IMR-90 (cell line): ENCODE measurements around the gene LRFN2.

Source experiments
- MAFK ChIP-seq: IDR thresholded peaks from 2 replicates; pipeline ENCODE4 v1.6.1; 2012; ENCODE audit warnings: low read depth, low read length, improper control_type of control experiment
- MXI1 ChIP-seq: IDR thresholded peaks from 2 replicates; pipeline ENCODE4 v1.6.1; 2012; ENCODE audit warnings: low read depth, mild to moderate bottlenecking, low read length, moderate library complexity, borderline replicate concordance
- NFE2L2 ChIP-seq: fragments of 150-350 bp; IDR thresholded peaks from 2 replicates; pipeline ENCODE4 v1.6.1; 2016; ENCODE audit warnings: low read depth, mild to moderate bottlenecking, low read length
- POLR2A ChIP-seq: IDR thresholded peaks from 2 replicates; pipeline ENCODE4 v1.6.1; 2012; ENCODE audit warnings: mild to moderate bottlenecking, low read depth, low read length
- RAD21 ChIP-seq: IDR thresholded peaks from 2 replicates; pipeline ENCODE4 v1.6.1; 2012; ENCODE audit warnings: low read length, improper control_type of control experiment
- RCOR1 ChIP-seq: IDR thresholded peaks from 2 replicates; pipeline ENCODE4 v1.6.1; 2012; ENCODE audit warnings: mild to moderate bottlenecking, low read length, improper control_type of control experiment; ENCODE audit not compliant: insufficient replicate concordance
- USF2 ChIP-seq: fragments of 150-350 bp; IDR thresholded peaks from 2 replicates; pipeline ENCODE4 v1.6.1; 2017; ENCODE audit warnings: mild to moderate bottlenecking, antibody characterized with exemption, low read length, low read depth
- TF ChIP-seq, protein P1 (sequence below): conservative IDR thresholded peaks from 2 replicates; pipeline ENCODE4 v1.5.1; 2012; ENCODE audit warnings: mild to moderate bottlenecking, low read depth, low read length, improper control_type of control experiment

DNA sequence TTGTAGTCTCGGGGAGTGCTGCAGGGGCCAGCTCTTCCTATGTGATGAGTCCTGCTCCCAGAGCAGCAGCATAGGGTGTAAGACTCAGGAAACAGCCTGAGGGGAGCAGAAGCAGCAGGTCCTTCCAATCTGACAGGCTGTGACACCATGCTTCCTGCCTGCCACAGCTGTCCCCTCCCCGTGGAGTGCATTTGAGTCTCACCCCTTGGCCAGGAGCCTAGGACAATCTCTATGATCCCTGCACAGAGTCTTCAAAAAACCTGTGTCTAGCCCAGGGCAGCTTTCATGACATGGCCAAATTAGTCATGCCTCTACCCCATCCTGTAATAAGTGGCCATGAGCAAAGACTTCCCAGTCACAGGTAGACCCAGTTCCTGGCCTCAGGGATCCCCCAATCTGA is 23.1 kb upstream of the LRFN2 start:
- TF ChIP-seq, protein P1, sequence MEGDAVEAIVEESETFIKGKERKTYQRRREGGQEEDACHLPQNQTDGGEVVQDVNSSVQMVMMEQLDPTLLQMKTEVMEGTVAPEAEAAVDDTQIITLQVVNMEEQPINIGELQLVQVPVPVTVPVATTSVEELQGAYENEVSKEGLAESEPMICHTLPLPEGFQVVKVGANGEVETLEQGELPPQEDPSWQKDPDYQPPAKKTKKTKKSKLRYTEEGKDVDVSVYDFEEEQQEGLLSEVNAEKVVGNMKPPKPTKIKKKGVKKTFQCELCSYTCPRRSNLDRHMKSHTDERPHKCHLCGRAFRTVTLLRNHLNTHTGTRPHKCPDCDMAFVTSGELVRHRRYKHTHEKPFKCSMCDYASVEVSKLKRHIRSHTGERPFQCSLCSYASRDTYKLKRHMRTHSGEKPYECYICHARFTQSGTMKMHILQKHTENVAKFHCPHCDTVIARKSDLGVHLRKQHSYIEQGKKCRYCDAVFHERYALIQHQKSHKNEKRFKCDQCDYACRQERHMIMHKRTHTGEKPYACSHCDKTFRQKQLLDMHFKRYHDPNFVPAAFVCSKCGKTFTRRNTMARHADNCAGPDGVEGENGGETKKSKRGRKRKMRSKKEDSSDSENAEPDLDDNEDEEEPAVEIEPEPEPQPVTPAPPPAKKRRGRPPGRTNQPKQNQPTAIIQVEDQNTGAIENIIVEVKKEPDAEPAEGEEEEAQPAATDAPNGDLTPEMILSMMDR = no peak
- TF ChIP-seq RAD21 = no peak
- TF ChIP-seq POLR2A = no peak
- no peak for TF ChIP-seq MAFK
- no peak for TF ChIP-seq MXI1
- TF ChIP-seq NFE2L2 = no peak
- no peak for TF ChIP-seq RCOR1
- no peak for TF ChIP-seq USF2
